ENCODE results near the gene ENTPD1. TPM values are rescaled to one million over a fixed set of nuclear protein-coding genes. Genes with fewer than 3 reads are reported as not detected.

ENTPD1 gene
- total and polyA plus RNA-seq, 9 of the 15 experiments (the other 6 are each of a cell fraction or from before 2014, with no cell fraction given): 0.07 to 1.5 (median 0.37) TPM

- Histone ChIP-seq H3K4me1 (replicated peaks in 1 of 2; ENCODE audit: control insufficient read depth in 2 of 2, insufficient read depth in 2 of 2, low read length in 2 of 2) (no peaks in the 10 kb centered on the region; a peak in 1 of 5 replicates), H3K36me3 (ENCODE audit: control insufficient read depth, insufficient read depth, low read length) (no peaks in the 10 kb centered on the region), H3K27me3 (ENCODE audit: control insufficient read depth in 2 of 2, insufficient read depth in 2 of 2, low read length in 2 of 2) (no peaks in the 10 kb centered on the region), H3K4me2 (ENCODE audit: insufficient read depth, low read length) (no peak overlapping the region), H3K79me2 (ENCODE audit: control insufficient read depth, insufficient read depth, low read length) (no peaks in the 10 kb centered on the region), H3K27ac (ENCODE audit: extremely low read depth, low read depth, low read length) (no peak overlapping the region), H3K9me1 (ENCODE audit: control insufficient read depth, insufficient read depth, low read length) (no peaks in the 10 kb centered on the region), H3K9me3 (replicated peaks; ENCODE audit: control insufficient read depth, insufficient read depth, low read depth, low read length) (no peaks in the 10 kb centered on the region), H4K20me1 (replicated peaks; ENCODE audit: control insufficient read depth, insufficient read depth, low read length) (no peaks in the 10 kb centered on the region), H2AFZ (ENCODE audit: low read depth, low read length) (no peak overlapping the region), H3K4me3 (no peak overlapping the region), H3K9ac (ENCODE audit: insufficient read depth in 1 of 2, low read depth in 2 of 2, low read length in 2 of 2) (no peak overlapping the region)
- ChIA-PET CTCF (ENCODE audit: low intra/inter-chr PET ratio) (no interaction called here), POLR2A (interaction anchor here (0.9 kb wide), 1 partner anchor 11 kb away, joined by 3 read pairs; no protein-coding TSS in a partner anchor)
- intact Hi-C loops (cut with micrococcal nuclease): no loop called here
- DNase-seq (ENCODE audit: extremely low read depth in 1 of 4, low spot score in 3 of 4) (no peak), FAIRE-seq (no peak), ATAC-seq (no peak)
- no peak for TF ChIP-seq NFE2L1 (tag; IDR thresholded peaks at IDR 0.05; ENCODE audit: borderline replicate concordance, low read depth)
- no peak for TF ChIP-seq ZKSCAN8 (CRISPR knock-in tag; IDR thresholded peaks at IDR 0.05)
- no peak for TF ChIP-seq ZNF354B (CRISPR knock-in tag; IDR thresholded peaks at IDR 0.05)
- BruUV-seq (replicated peaks): no TSS peak
- 27% methylated on average over 5 of the region's 20 CpGs for WGBS (ENCODE audit: insufficient coverage, low coverage, missing lambda C conversion rate)
- in situ Hi-C loops (cut with MboI): no loop called here
Observed at GRCh38 chr10:95810198-95810976, 54.4 kb downstream of the ENTPD1 start.

- no peaks in the 10 kb centered on the region for H3K27me3 ChIP-seq (ENCODE audit: control insufficient read depth in 2 of 2, insufficient read depth in 2 of 2, low read length in 2 of 2)
- H3K4me2 ChIP-seq (ENCODE audit: insufficient read depth, low read length): no peak overlapping the region
- H3K36me3 ChIP-seq (ENCODE audit: control insufficient read depth, insufficient read depth, low read length): no peaks in the 10 kb centered on the region
- intact Hi-C loops (cut with micrococcal nuclease) (no loop called here), in situ Hi-C loops (cut with MboI) (no loop called here)
- no peaks in the 10 kb centered on the region; a peak in 1 of 5 replicates for H3K4me1 ChIP-seq (replicated peaks in 1 of 2; ENCODE audit: control insufficient read depth in 2 of 2, insufficient read depth in 2 of 2, low read length in 2 of 2)
- H3K9me3 ChIP-seq (replicated peaks; ENCODE audit: control insufficient read depth, insufficient read depth, low read depth, low read length): no peaks in the 10 kb centered on the region
- H4K20me1 ChIP-seq (replicated peaks; ENCODE audit: control insufficient read depth, insufficient read depth, low read length): no peaks in the 10 kb centered on the region
- H3K79me2 ChIP-seq (ENCODE audit: control insufficient read depth, insufficient read depth, low read length): no peaks in the 10 kb centered on the region
- DNase-seq (ENCODE audit: extremely low read depth in 1 of 4, low spot score in 3 of 4): no peak
- no peak overlapping the region for H3K9ac ChIP-seq (ENCODE audit: insufficient read depth in 1 of 2, low read depth in 2 of 2, low read length in 2 of 2)
- BruUV-seq (replicated peaks): no TSS peak
- no peak overlapping the region for H3K4me3 ChIP-seq
- no peaks in the 10 kb centered on the region for H3K9me1 ChIP-seq (ENCODE audit: control insufficient read depth, insufficient read depth, low read length)
- no peak for ATAC-seq
- no peak for FAIRE-seq
- ChIA-PET CTCF (ENCODE audit: low intra/inter-chr PET ratio) (no interaction called here), POLR2A (no interaction called here)
- no peak overlapping the region for H2AFZ ChIP-seq (ENCODE audit: low read depth, low read length)
- WGBS (ENCODE audit: insufficient coverage, low coverage, missing lambda C conversion rate): 0% methylated on average over 3 of the region's 3 CpGs
- H3K27ac ChIP-seq (ENCODE audit: extremely low read depth, low read depth, low read length): no peak overlapping the region
- TF ChIP-seq NR0B1 (IDR thresholded peaks at IDR 0.05; ENCODE audit: partially characterized antibody) (no peak), HMGN3 (IDR thresholded peaks at IDR 0.05; ENCODE audit: borderline replicate concordance, extremely low read depth, insufficient read length, low read depth, low read length) (no peak), CBX2 (IDR thresholded peaks at IDR 0.05; ENCODE audit: insufficient read depth, low read length, poor library complexity, severe bottlenecking) (no peak), ZHX1 (conservative IDR thresholded peaks at IDR 0.05; ENCODE audit: low read length) (no peak), STAT5B (CRISPR knock-in tag; IDR thresholded peaks at IDR 0.05) (no peak)
Observed at GRCh38 chr10:95813054-95813685, 57.2 kb downstream of the ENTPD1 start.

Data from K562 (cell line).